GM10248 (cell line): ENCODE results near the gene SLC39A5.

Source experiments
- CTCF ChIA-PET: fragments of 300-600 bp; sonication (Branson Sonifier 250); formaldehyde crosslinking; extraction: SDS; loops from one replicate; lab custom pipeline; 2021; ENCODE audit warnings: antibody characterized with exemption; lab: Yijun Ruan, JAX
- POLR2A ChIA-PET: fragments of 350-650 bp; sonication (Branson Sonifier 250); formaldehyde crosslinking; extraction: SDS; loops from one replicate; lab custom pipeline; 2020; ENCODE audit warnings: antibody characterized with exemption; lab: Yijun Ruan, JAX
- DNase-seq: peaks from one replicate; pipeline ENCODE4 v3.0.0; 2012; ENCODE audit errors: extremely low spot score
- CTCF ChIP-seq: IDR thresholded peaks from 2 replicates; pipeline ENCODE4 v1.5.1; 2012; ENCODE audit warnings: mild to moderate bottlenecking, low read depth; ENCODE audit errors: extremely low read depth, missing control alignments, control extremely low read depth

The SLC39A5 gene

GRCh38 chr12:56221232-56221756 is 8.6 kb upstream of the SLC39A5 start:
- DNase-seq: peak; percentile 39
- no peak for TF ChIP-seq CTCF
- CTCF ChIA-PET: interaction anchor here (0.9 to 3.9 kb wide), 26 partner anchors 8 to 483 kb away, joined by 3 to 44 read pairs (median 6); partner anchors contain the start of genes ANKRD52, CNPY2, COQ10A and SMARCC2
- POLR2A ChIA-PET: interaction anchor here (0.5 to 1.8 kb wide), 12 partner anchors 9 to 480 kb away, joined by 3 to 8 read pairs (median 4); partner anchors contain the start of genes RAB5B, SMARCC2 and STAT2

GRCh38 chr12:56221757-56222530 is 7.9 kb upstream of the SLC39A5 start, which contains the start of gene RNF41:
RNF41 (minus strand) TSS chr12:56221922; CDS start chr12:56214047, 7,875 bp downstream.
- POLR2A ChIA-PET: interaction anchor here (0.5 to 1.8 kb wide), 12 partner anchors 9 to 448 kb away, joined by 3 to 9 read pairs (median 4); partner anchors contain the start of genes RAB5B, SMARCC2, STAT2 and ZC3H10
- DNase-seq: peak; percentile 97
- TF ChIP-seq CTCF: no peak
- CTCF ChIA-PET: interaction anchor here (0.8 to 3.9 kb wide), 36 partner anchors 9 to 483 kb away, joined by 3 to 44 read pairs (median 4); partner anchors contain the start of genes ANKRD52, CNPY2, COQ10A and ERBB3

- POLR2A ChIA-PET: interaction anchor here (0.7 to 1.8 kb wide), 5 partner anchors 16 to 283 kb away, joined by 3 to 9 read pairs (median 4); partner anchors contain the start of genes STAT2 and ZC3H10
- no peak for DNase-seq
- TF ChIP-seq CTCF: no peak
- CTCF ChIA-PET: interaction anchor here (0.8 to 3.9 kb wide), 32 partner anchors 10 to 484 kb away, joined by 3 to 44 read pairs (median 5); partner anchors contain the start of genes ANKRD52, COQ10A, ERBB3 and ESYT1
Measured at GRCh38 chr12:56222531-56222895, 7.3 kb upstream of the SLC39A5 start.

GRCh38 chr12:56223571-56224101 is 6.2 kb upstream of the SLC39A5 start:
- TF ChIP-seq CTCF: no peak
- no peak for DNase-seq
- ChIA-PET POLR2A (no interaction called here), CTCF (interaction anchor here (1.7 to 3.9 kb wide), 10 partner anchors 9 to 485 kb away, joined by 3 to 44 read pairs (median 14); partner anchors contain the start of genes SMARCC2, TIMELESS and ZC3H10)

- CTCF ChIA-PET: interaction anchor here (2.1 to 2.9 kb wide), 3 partner anchors 17 to 104 kb away, joined by 7 to 34 read pairs (median 9); partner anchors contain the start of gene SMARCC2
- peak; percentile 99 for DNase-seq
- TF ChIP-seq CTCF: peak; percentile 90
- POLR2A ChIA-PET: no interaction called here
Measured at GRCh38 chr12:56224102-56224701, 5.6 kb upstream of the SLC39A5 start, which contains the start of gene NABP2. NABP2 (plus strand) TSS chr12:56224342; CDS start chr12:56224857, 515 bp downstream.
